Measurements from ENCODE around the gene CHD6. TPM values are rescaled to one million over a fixed set of nuclear protein-coding genes. Genes with fewer than 3 reads are reported as not detected.
A peak's percentile ranks its signal among the peaks of the same experiment; 100 is the strongest.

The CHD6 gene
- total and polyA plus RNA-seq, 2 of the 13 experiments (the other 11 are each of a cell fraction or from before 2014, with no cell fraction given) = 14.4 to 52.0 TPM

GRCh38 chr20:41594514-41595322, 23.5 kb downstream of the CHD6 start (continued):
- TF ChIP-seq ZNF883 (CRISPR knock-in tag; IDR thresholded peaks at IDR 0.05; ENCODE audit: not compliant biosample characterization) (peak; percentile 18), PLSCR1 (CRISPR knock-in tag; IDR thresholded peaks at IDR 0.05; ENCODE audit: borderline replicate concordance) (no peak), PHF20 (CRISPR knock-in tag; IDR thresholded peaks at IDR 0.05) (no peak), GLI4 (CRISPR knock-in tag; IDR thresholded peaks at IDR 0.05; ENCODE audit: borderline replicate concordance) (0 out of 2 replicates have a peak, but pooled peaks have one; percentile 56), CENPT (CRISPR knock-in tag; IDR thresholded peaks at IDR 0.05; ENCODE audit: low read depth) (no peak), BATF2 (CRISPR knock-in tag; IDR thresholded peaks at IDR 0.05) (no peak), ZNF280B (CRISPR knock-in tag; IDR thresholded peaks at IDR 0.05; ENCODE audit: borderline replicate concordance) (no peak), PITX1 (CRISPR knock-in tag; IDR thresholded peaks at IDR 0.05) (peak; percentile 91), RFX1 (IDR thresholded peaks at IDR 0.05) (no peak), NKX3-1 (CRISPR knock-in tag; IDR thresholded peaks at IDR 0.05) (no peak; the same call in 1 of the 2 replicates), KLF16 (CRISPR knock-in tag; IDR thresholded peaks at IDR 0.05) (no peak; a peak in 1 of 4 replicates), NAIF1 (CRISPR knock-in tag; IDR thresholded peaks at IDR 0.05; ENCODE audit: borderline replicate concordance) (no peak), CREM (IDR thresholded peaks at IDR 0.05) (peak; percentile 60; the same call in 1 of the 2 replicates), CREM (CRISPR knock-in tag; IDR thresholded peaks at IDR 0.05) (no peak)
- TF ChIP-seq, protein P1, sequence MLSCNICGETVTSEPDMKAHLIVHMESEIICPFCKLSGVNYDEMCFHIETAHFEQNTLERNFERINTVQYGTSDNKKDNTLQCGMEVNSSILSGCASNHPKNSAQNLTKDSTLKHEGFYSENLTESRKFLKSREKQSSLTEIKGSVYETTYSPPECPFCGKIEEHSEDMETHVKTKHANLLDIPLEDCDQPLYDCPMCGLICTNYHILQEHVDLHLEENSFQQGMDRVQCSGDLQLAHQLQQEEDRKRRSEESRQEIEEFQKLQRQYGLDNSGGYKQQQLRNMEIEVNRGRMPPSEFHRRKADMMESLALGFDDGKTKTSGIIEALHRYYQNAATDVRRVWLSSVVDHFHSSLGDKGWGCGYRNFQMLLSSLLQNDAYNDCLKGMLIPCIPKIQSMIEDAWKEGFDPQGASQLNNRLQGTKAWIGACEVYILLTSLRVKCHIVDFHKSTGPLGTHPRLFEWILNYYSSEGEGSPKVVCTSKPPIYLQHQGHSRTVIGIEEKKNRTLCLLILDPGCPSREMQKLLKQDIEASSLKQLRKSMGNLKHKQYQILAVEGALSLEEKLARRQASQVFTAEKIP (CRISPR knock-in tag; IDR thresholded peaks at IDR 0.05; ENCODE audit: borderline replicate concordance) = no peak

Measured in HepG2 (cell line).